ENCODE results near the gene FRMPD1.

FRMPD1 gene

GRCh38 chr9:37624073-37624472 is 26.7 kb upstream of the FRMPD1 start:
- H3K36me3 ChIP-seq (ENCODE audit: insufficient read depth, low read length): no peaks in the 10 kb centered on the region
- no peak overlapping the region for H3K9ac ChIP-seq (ENCODE audit: insufficient read length)
- no peak overlapping the region for H3K4me3 ChIP-seq
- DNase-seq (ENCODE audit: low read depth, low spot score): no peak
- no peak overlapping the region for H3K27ac ChIP-seq
- H3K9me3 ChIP-seq (ENCODE audit: low read depth, low read length): no peaks in the 10 kb centered on the region
- no peak for TF ChIP-seq EZH2 (IDR thresholded peaks at IDR 0.05)
- no peak for TF ChIP-seq FOXP2 (optimal IDR thresholded peaks at IDR 0.05; ENCODE audit: control extremely low read depth, extremely low read length, insufficient read depth)
- no peak for TF ChIP-seq POLR2AphosphoS5 (IDR thresholded peaks at IDR 0.05; ENCODE audit: borderline replicate concordance, low read depth, low read length)

GRCh38 chr9:37625036-37625757 is 25.6 kb upstream of the FRMPD1 start:
- Histone ChIP-seq H3K27ac (no peak overlapping the region), H3K4me3 (no peak overlapping the region), H3K9ac (ENCODE audit: insufficient read length) (no peak overlapping the region), H3K9me3 (ENCODE audit: low read depth, low read length) (no peaks in the 10 kb centered on the region), H3K36me3 (ENCODE audit: insufficient read depth, low read length) (no peaks in the 10 kb centered on the region)
- no peak for DNase-seq (ENCODE audit: low read depth, low spot score)
- TF ChIP-seq EZH2 (IDR thresholded peaks at IDR 0.05) (no peak), POLR2AphosphoS5 (IDR thresholded peaks at IDR 0.05; ENCODE audit: borderline replicate concordance, low read depth, low read length) (no peak), FOXP2 (optimal IDR thresholded peaks at IDR 0.05; ENCODE audit: control extremely low read depth, extremely low read length, insufficient read depth) (no peak)

GRCh38 chr9:37625758-37626147 is 25.0 kb upstream of the FRMPD1 start:
- DNase-seq (ENCODE audit: low read depth, low spot score): no peak
- Histone ChIP-seq H3K9ac (ENCODE audit: insufficient read length) (no peak overlapping the region), H3K9me3 (ENCODE audit: low read depth, low read length) (no peaks in the 10 kb centered on the region), H3K27ac (no peak overlapping the region), H3K36me3 (ENCODE audit: insufficient read depth, low read length) (no peaks in the 10 kb centered on the region), H3K4me3 (no peak overlapping the region)
- no peak for TF ChIP-seq POLR2AphosphoS5 (IDR thresholded peaks at IDR 0.05; ENCODE audit: borderline replicate concordance, low read depth, low read length)
- TF ChIP-seq EZH2 (IDR thresholded peaks at IDR 0.05): no peak
- no peak for TF ChIP-seq FOXP2 (optimal IDR thresholded peaks at IDR 0.05; ENCODE audit: control extremely low read depth, extremely low read length, insufficient read depth)

- no peak for TF ChIP-seq POLR2AphosphoS5 (IDR thresholded peaks at IDR 0.05; ENCODE audit: borderline replicate concordance, low read depth, low read length)
- no peak for TF ChIP-seq FOXP2 (optimal IDR thresholded peaks at IDR 0.05; ENCODE audit: control extremely low read depth, extremely low read length, insufficient read depth)
- TF ChIP-seq EZH2 (IDR thresholded peaks at IDR 0.05): no peak
- Histone ChIP-seq H3K27ac (no peak overlapping the region), H3K36me3 (ENCODE audit: insufficient read depth, low read length) (no peaks in the 10 kb centered on the region), H3K4me3 (no peak overlapping the region), H3K9me3 (ENCODE audit: low read depth, low read length) (no peaks in the 10 kb centered on the region), H3K9ac (ENCODE audit: insufficient read length) (no peak overlapping the region)
- DNase-seq (ENCODE audit: low read depth, low spot score): no peak
Measured at GRCh38 chr9:37626708-37627292, 24.0 kb upstream of the FRMPD1 start.

- no peak for DNase-seq (ENCODE audit: low read depth, low spot score)
- H3K36me3 ChIP-seq (ENCODE audit: insufficient read depth, low read length): no peaks in the 10 kb centered on the region
- no peak for TF ChIP-seq EZH2 (IDR thresholded peaks at IDR 0.05)
- TF ChIP-seq POLR2AphosphoS5 (IDR thresholded peaks at IDR 0.05; ENCODE audit: borderline replicate concordance, low read depth, low read length): no peak
- no peak for TF ChIP-seq FOXP2 (optimal IDR thresholded peaks at IDR 0.05; ENCODE audit: control extremely low read depth, extremely low read length, insufficient read depth)
- no peak overlapping the region for H3K4me3 ChIP-seq
- no peak overlapping the region for H3K27ac ChIP-seq
- H3K9ac ChIP-seq (ENCODE audit: insufficient read length): no peak overlapping the region
- no peaks in the 10 kb centered on the region for H3K9me3 ChIP-seq (ENCODE audit: low read depth, low read length)
Measured at GRCh38 chr9:37632479-37632878, 18.3 kb upstream of the FRMPD1 start.

GRCh38 chr9:37635808-37636207 is 14.9 kb upstream of the FRMPD1 start:
- Histone ChIP-seq H3K27ac (no peak overlapping the region), H3K9ac (ENCODE audit: insufficient read length) (no peak overlapping the region), H3K36me3 (ENCODE audit: insufficient read depth, low read length) (no peaks in the 10 kb centered on the region), H3K4me3 (no peak overlapping the region), H3K9me3 (ENCODE audit: low read depth, low read length) (no peaks in the 10 kb centered on the region)
- no peak for DNase-seq (ENCODE audit: low read depth, low spot score)
- no peak for TF ChIP-seq POLR2AphosphoS5 (IDR thresholded peaks at IDR 0.05; ENCODE audit: borderline replicate concordance, low read depth, low read length)
- no peak for TF ChIP-seq EZH2 (IDR thresholded peaks at IDR 0.05)
- TF ChIP-seq FOXP2 (optimal IDR thresholded peaks at IDR 0.05; ENCODE audit: control extremely low read depth, extremely low read length, insufficient read depth): no peak

- no peak for DNase-seq (ENCODE audit: low read depth, low spot score)
- Histone ChIP-seq H3K36me3 (ENCODE audit: insufficient read depth, low read length) (no peaks in the 10 kb centered on the region), H3K9ac (ENCODE audit: insufficient read length) (no peak overlapping the region), H3K9me3 (ENCODE audit: low read depth, low read length) (no peaks in the 10 kb centered on the region), H3K4me3 (no peak overlapping the region), H3K27ac (no peak overlapping the region)
- TF ChIP-seq FOXP2 (optimal IDR thresholded peaks at IDR 0.05; ENCODE audit: control extremely low read depth, extremely low read length, insufficient read depth): no peak
- no peak for TF ChIP-seq POLR2AphosphoS5 (IDR thresholded peaks at IDR 0.05; ENCODE audit: borderline replicate concordance, low read depth, low read length)
Measured at GRCh38 chr9:37636511-37637448, 14.0 kb upstream of the FRMPD1 start.

GRCh38 chr9:37639109-37639762 is 11.5 kb upstream of the FRMPD1 start:
- Histone ChIP-seq H3K27ac (no peak overlapping the region), H3K9ac (ENCODE audit: insufficient read length) (no peak overlapping the region), H3K36me3 (ENCODE audit: insufficient read depth, low read length) (no peaks in the 10 kb centered on the region), H3K9me3 (ENCODE audit: low read depth, low read length) (no peaks in the 10 kb centered on the region), H3K4me3 (no peak overlapping the region)
- DNase-seq (ENCODE audit: low read depth, low spot score): no peak
- TF ChIP-seq EZH2 (IDR thresholded peaks at IDR 0.05): no peak
- no peak for TF ChIP-seq FOXP2 (optimal IDR thresholded peaks at IDR 0.05; ENCODE audit: control extremely low read depth, extremely low read length, insufficient read depth)
- no peak for TF ChIP-seq POLR2AphosphoS5 (IDR thresholded peaks at IDR 0.05; ENCODE audit: borderline replicate concordance, low read depth, low read length)

Data from SK-N-MC (cell line).